Measurements from ENCODE around the gene APBB3.

APBB3 gene

DNA sequence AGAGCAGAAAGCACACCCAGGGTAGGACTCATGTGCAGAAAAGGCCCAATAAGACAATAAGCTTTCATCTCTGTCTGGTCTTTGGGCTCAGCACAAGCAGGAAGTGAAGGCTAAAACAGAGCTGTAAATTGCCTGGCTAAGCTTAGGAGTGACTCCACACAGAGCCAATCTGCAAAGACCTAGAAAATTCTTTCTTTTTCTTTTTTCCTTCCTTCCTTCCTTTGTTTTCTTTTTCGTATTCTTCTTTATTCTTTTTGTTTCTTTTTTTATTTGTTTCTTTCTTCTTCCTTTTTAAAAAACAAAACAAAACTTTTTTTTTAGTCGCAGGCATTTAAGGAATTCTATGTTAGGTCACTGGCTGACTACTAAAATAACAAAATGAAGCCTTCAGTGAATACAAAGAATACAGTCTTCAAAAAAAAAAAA is 12.4 kb upstream of the APBB3 start (continued):
- TF ChIP-seq, protein P1, sequence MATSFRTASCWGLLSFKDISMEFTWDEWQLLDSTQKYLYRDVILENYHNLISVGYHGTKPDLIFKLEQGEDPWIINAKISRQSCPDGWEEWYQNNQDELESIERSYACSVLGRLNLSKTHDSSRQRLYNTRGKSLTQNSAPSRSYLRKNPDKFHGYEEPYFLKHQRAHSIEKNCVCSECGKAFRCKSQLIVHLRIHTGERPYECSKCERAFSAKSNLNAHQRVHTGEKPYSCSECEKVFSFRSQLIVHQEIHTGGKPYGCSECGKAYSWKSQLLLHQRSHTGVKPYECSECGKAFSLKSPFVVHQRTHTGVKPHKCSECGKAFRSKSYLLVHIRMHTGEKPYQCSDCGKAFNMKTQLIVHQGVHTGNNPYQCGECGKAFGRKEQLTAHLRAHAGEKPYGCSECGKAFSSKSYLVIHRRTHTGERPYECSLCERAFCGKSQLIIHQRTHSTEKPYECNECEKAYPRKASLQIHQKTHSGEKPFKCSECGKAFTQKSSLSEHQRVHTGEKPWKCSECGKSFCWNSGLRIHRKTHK (tag by site-specific recombination; IDR thresholded peaks at IDR 0.05) = no peak
- TF ChIP-seq, protein P2, sequence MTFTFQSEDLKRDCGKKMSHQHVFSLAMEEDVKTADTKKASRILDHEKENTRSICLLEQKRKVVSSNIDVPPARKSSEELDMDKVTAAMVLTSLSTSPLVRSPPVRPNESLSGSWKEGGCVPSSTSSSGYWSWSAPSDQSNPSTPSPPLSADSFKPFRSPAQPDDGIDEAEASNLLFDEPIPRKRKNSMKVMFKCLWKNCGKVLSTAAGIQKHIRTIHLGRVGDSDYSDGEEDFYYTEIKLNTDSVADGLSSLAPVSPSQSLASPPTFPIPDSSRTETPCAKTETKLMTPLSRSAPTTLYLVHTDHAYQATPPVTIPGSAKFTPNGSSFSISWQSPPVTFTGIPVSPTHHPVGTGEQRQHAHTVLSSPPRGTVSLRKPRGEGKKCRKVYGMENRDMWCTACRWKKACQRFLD (tag by site-specific recombination; IDR thresholded peaks at IDR 0.05) = no peak
- no peak for TF ChIP-seq ZNF558 (tag by site-specific recombination; IDR thresholded peaks at IDR 0.05)
- no peak for TF ChIP-seq OSR2 (tag by site-specific recombination; IDR thresholded peaks at IDR 0.05)
- no peak for TF ChIP-seq ZNF274 (IDR thresholded peaks at IDR 0.05; ENCODE audit: low read length)
- no peak for TF ChIP-seq ZNF274 (tag by site-specific recombination; IDR thresholded peaks at IDR 0.05; ENCODE audit: borderline replicate concordance)
- TF ChIP-seq WT1 (tag by site-specific recombination; IDR thresholded peaks at IDR 0.05) = no peak
- no peak for TF ChIP-seq GLI2 (tag by site-specific recombination; IDR thresholded peaks at IDR 0.05; ENCODE audit: borderline replicate concordance, low read depth)
- no peak for TF ChIP-seq ZNF747 (tag by site-specific recombination; IDR thresholded peaks at IDR 0.05)
- TF ChIP-seq ZSCAN4 (tag by site-specific recombination; IDR thresholded peaks at IDR 0.05) = no peak
- no peak for TF ChIP-seq REPIN1 (tag by site-specific recombination; IDR thresholded peaks at IDR 0.05; ENCODE audit: low read depth)
- no peak for TF ChIP-seq ZBTB11 (tag by site-specific recombination; conservative IDR thresholded peaks at IDR 0.05; ENCODE audit: low read depth)
- no peak for TF ChIP-seq ZNF843 (tag by site-specific recombination; IDR thresholded peaks at IDR 0.05)
- no peak for TF ChIP-seq SP3 (tag by site-specific recombination; IDR thresholded peaks at IDR 0.05)

- no peaks in the 10 kb centered on the region for H3K36me3 ChIP-seq (ENCODE audit: control insufficient read depth in 2 of 2, insufficient read depth in 1 of 2, low read length in 2 of 2)
- H3K4me3 ChIP-seq (ENCODE audit: low read depth, low read length) = no peak overlapping the region
- no peak overlapping the region for H3K27ac ChIP-seq (ENCODE audit: extremely low read depth, low read depth, low read length)
- ChIA-PET CTCF (interaction anchor here (1.1 to 1.3 kb wide), 3 partner anchors 14 to 143 kb away, joined by 4 read pairs; no protein-coding TSS in a partner anchor), POLR2A (no interaction called here)
- no peaks in the 10 kb centered on the region for H3K9me3 ChIP-seq (ENCODE audit: control insufficient read depth, insufficient read depth, low read depth, low read length)
- H3K4me1 ChIP-seq (ENCODE audit: control insufficient read depth, insufficient read depth, low read length) = no peaks in the 10 kb centered on the region
- TF ChIP-seq ZBTB49 (tag by site-specific recombination; IDR thresholded peaks at IDR 0.05; ENCODE audit: low read depth) (no peak), ZNF23 (tag by site-specific recombination; IDR thresholded peaks at IDR 0.05; ENCODE audit: borderline replicate concordance) (no peak), ZNF670 (tag by site-specific recombination; IDR thresholded peaks at IDR 0.05; ENCODE audit: low read depth) (no peak), ZNF701 (tag by site-specific recombination; IDR thresholded peaks at IDR 0.05) (no peak), ZNF777 (tag by site-specific recombination; IDR thresholded peaks at IDR 0.05; ENCODE audit: borderline replicate concordance) (no peak), ZNF843 (tag by site-specific recombination; IDR thresholded peaks at IDR 0.05) (no peak), ZNF837 (tag by site-specific recombination; IDR thresholded peaks at IDR 0.05) (no peak), KLF9 (tag by site-specific recombination; IDR thresholded peaks at IDR 0.05; ENCODE audit: low read depth) (no peak), PRDM1 (tag by site-specific recombination; IDR thresholded peaks at IDR 0.05) (no peak), ZNF621 (tag by site-specific recombination; IDR thresholded peaks at IDR 0.05) (no peak), ZNF398 (tag by site-specific recombination; IDR thresholded peaks at IDR 0.05) (no peak), ZNF211 (tag by site-specific recombination; IDR thresholded peaks at IDR 0.05; ENCODE audit: low read depth) (no peak)
Measured at GRCh38 chr5:140575309-140575708, 10.9 kb upstream of the APBB3 start.
